Measurements from ENCODE around the gene TRNAU1AP. TPM values are rescaled to one million over a fixed set of nuclear protein-coding genes. Genes with fewer than 3 reads are reported as not detected.
A peak's percentile ranks its signal among the peaks of the same experiment; 100 is the strongest.
"Not testable (repeated sequence)": the region's sequence is repeated elsewhere in the genome, so short reads cannot be mapped to it uniquely, and the experiment has no call there.

TRNAU1AP gene
- total and polyA plus RNA-seq, 2 experiments from 2014 or later = 21.9 to 27.4 TPM

GRCh38 chr1:28595412-28596191 is 42.7 kb downstream of the TRNAU1AP start:
- Histone ChIP-seq H3K9me3 (ENCODE audit: low read depth) (no peaks in the 10 kb centered on the region), H3K27ac (no peak overlapping the region), H3K9ac (no peak overlapping the region), H3F3A (ENCODE audit: insufficient read depth) (no peaks in the 10 kb centered on the region), H2AFZ (no peak overlapping the region), H3K9me2 (ENCODE audit: insufficient read depth) (no peaks in the 10 kb centered on the region), H3K79me2 (ENCODE audit: insufficient read depth) (no peaks in the 10 kb centered on the region), H3K36me3 (ENCODE audit: low read depth) (no peaks in the 10 kb centered on the region), H3K27me3 (replicated peaks; ENCODE audit: insufficient read depth) (no peaks in the 10 kb centered on the region), H3K4me2 (ENCODE audit: unreplicated experiment) (no peak overlapping the region), H4K20me1 (ENCODE audit: insufficient read depth) (no peaks in the 10 kb centered on the region), H3K4me1 (ENCODE audit: insufficient read depth) (no peaks in the 10 kb centered on the region), H3K4me3 (no peak overlapping the region)
- no peak for TF ChIP-seq EZH2phosphoT487 (IDR thresholded peaks at IDR 0.05; ENCODE audit: insufficient read depth, low read depth)
- TF ChIP-seq EZH2 (IDR thresholded peaks at IDR 0.05; ENCODE audit: insufficient read depth, poor library complexity, severe bottlenecking) = no peak
- 96 to 99% methylated on average over 10 of the region's 10 CpGs for WGBS, 2 experiments (ENCODE audit: low coverage in 1 of 2, low lambda C conversion rate in 2 of 2, missing lambda C conversion rate in 2 of 2)
- no peak for DNase-seq
- in situ Hi-C loops (cut with MboI) = no loop called here

- WGBS, 2 experiments (ENCODE audit: low coverage in 1 of 2, low lambda C conversion rate in 2 of 2, missing lambda C conversion rate in 2 of 2) = 98% methylated on average over 11 of the region's 11 CpGs
- H3K9ac ChIP-seq; H2AFZ ChIP-seq; in situ Hi-C loops (cut with MboI); DNase-seq; H3F3A ChIP-seq (ENCODE audit: insufficient read depth); H3K27me3 ChIP-seq (replicated peaks; ENCODE audit: insufficient read depth); H3K4me2 ChIP-seq (ENCODE audit: unreplicated experiment); H3K4me1 ChIP-seq (ENCODE audit: insufficient read depth); H3K79me2 ChIP-seq (ENCODE audit: insufficient read depth); H3K4me3 ChIP-seq; H4K20me1 ChIP-seq (ENCODE audit: insufficient read depth); H3K27ac ChIP-seq; H3K9me2 ChIP-seq (ENCODE audit: insufficient read depth); H3K36me3 ChIP-seq (ENCODE audit: low read depth); H3K9me3 ChIP-seq (ENCODE audit: low read depth): not testable (repeated sequence)
Measured at GRCh38 chr1:28596276-28596675, 43.4 kb downstream of the TRNAU1AP start.

- no peaks in the 10 kb centered on the region; the same call in 1 of the 2 replicates for H3K36me3 ChIP-seq (ENCODE audit: low read depth)
- H3F3A ChIP-seq (ENCODE audit: insufficient read depth) = peaks cover 14% of the 10 kb centered on the region
- H3K27me3 ChIP-seq (replicated peaks; ENCODE audit: insufficient read depth) = no peaks in the 10 kb centered on the region
- H4K20me1 ChIP-seq (ENCODE audit: insufficient read depth) = no peaks in the 10 kb centered on the region
- peaks cover 17% of the 10 kb centered on the region for H3K4me1 ChIP-seq (ENCODE audit: insufficient read depth)
- H3K4me3 ChIP-seq = peak overlapping the region; percentile 12; the same call in 1 of the 2 replicates
- no peak for TF ChIP-seq EZH2 (IDR thresholded peaks at IDR 0.05; ENCODE audit: insufficient read depth, poor library complexity, severe bottlenecking)
- no peak for TF ChIP-seq EZH2phosphoT487 (IDR thresholded peaks at IDR 0.05; ENCODE audit: insufficient read depth, low read depth)
- H3K9ac ChIP-seq = peak overlapping the region; percentile 53
- in situ Hi-C loops (cut with MboI) = loop anchor here (25.0 kb wide), 1 partner anchor 189 kb away; no protein-coding TSS in a partner anchor
- no peaks in the 10 kb centered on the region for H3K9me3 ChIP-seq (ENCODE audit: low read depth)
- H2AFZ ChIP-seq = no peak overlapping the region
- H3K4me2 ChIP-seq (ENCODE audit: unreplicated experiment) = peak overlapping the region; percentile 14
- no peaks in the 10 kb centered on the region for H3K79me2 ChIP-seq (ENCODE audit: insufficient read depth)
- H3K9me2 ChIP-seq (ENCODE audit: insufficient read depth) = no peaks in the 10 kb centered on the region
- 2 to 3% methylated on average over 3 of the region's 3 CpGs for WGBS, 2 experiments (ENCODE audit: low coverage in 1 of 2, low lambda C conversion rate in 2 of 2, missing lambda C conversion rate in 2 of 2)
- DNase-seq = peak; percentile 95
- peak overlapping the region; percentile 67 for H3K27ac ChIP-seq
Measured at GRCh38 chr1:28601696-28602095, 48.8 kb downstream of the TRNAU1AP start.

- Histone ChIP-seq H3K9ac (peak overlapping the region; percentile 53; the same call in 1 of the 2 replicates), H3K36me3 (ENCODE audit: low read depth) (no peaks in the 10 kb centered on the region; the same call in 1 of the 2 replicates), H3K9me2 (ENCODE audit: insufficient read depth) (no peaks in the 10 kb centered on the region), H3F3A (ENCODE audit: insufficient read depth) (peaks cover 14% of the 10 kb centered on the region), H4K20me1 (ENCODE audit: insufficient read depth) (no peaks in the 10 kb centered on the region), H3K27me3 (replicated peaks; ENCODE audit: insufficient read depth) (no peaks in the 10 kb centered on the region), H3K4me3 (no peak overlapping the region), H3K4me2 (ENCODE audit: unreplicated experiment) (no peak overlapping the region), H3K9me3 (ENCODE audit: low read depth) (no peaks in the 10 kb centered on the region), H3K4me1 (ENCODE audit: insufficient read depth) (peaks cover 17% of the 10 kb centered on the region), H2AFZ (no peak overlapping the region), H3K27ac (peak overlapping the region; percentile 67), H3K79me2 (ENCODE audit: insufficient read depth) (no peaks in the 10 kb centered on the region)
- DNase-seq = peak; percentile 88
- TF ChIP-seq EZH2 (IDR thresholded peaks at IDR 0.05; ENCODE audit: insufficient read depth, poor library complexity, severe bottlenecking) (no peak), EZH2phosphoT487 (IDR thresholded peaks at IDR 0.05; ENCODE audit: insufficient read depth, low read depth) (no peak)
- WGBS, 2 experiments (ENCODE audit: low coverage in 1 of 2, low lambda C conversion rate in 2 of 2, missing lambda C conversion rate in 2 of 2) = 61 to 64% methylated on average over 15 of the region's 15 CpGs
- in situ Hi-C loops (cut with MboI) = loop anchor here (25.0 kb wide), 1 partner anchor 190 kb away; no protein-coding TSS in a partner anchor
Measured at GRCh38 chr1:28602536-28603439, 49.9 kb downstream of the TRNAU1AP start.
